Measurements from ENCODE around the gene NUMBL.

GRCh38 chr19:40724315-40724714, 33.9 kb upstream of the NUMBL start:
- TF ChIP-seq POLR2A (IDR thresholded peaks at IDR 0.05) (no peak), CTCF (IDR thresholded peaks at IDR 0.05) (no peak), EP300 (IDR thresholded peaks at IDR 0.05) (no peak)
